Ramos (cell line): ENCODE data around the gene ZBTB4.

Source experiments
- in situ Hi-C: fragments of 300-500 bp; cut with MboI; formaldehyde crosslinking; loops from one replicate; pipeline ENCODE4 v1.14.3; 2022; ENCODE audit warnings: low sequenced_read_pairs; ENCODE audit not compliant: unreplicated experiment

ZBTB4 gene

DNA sequence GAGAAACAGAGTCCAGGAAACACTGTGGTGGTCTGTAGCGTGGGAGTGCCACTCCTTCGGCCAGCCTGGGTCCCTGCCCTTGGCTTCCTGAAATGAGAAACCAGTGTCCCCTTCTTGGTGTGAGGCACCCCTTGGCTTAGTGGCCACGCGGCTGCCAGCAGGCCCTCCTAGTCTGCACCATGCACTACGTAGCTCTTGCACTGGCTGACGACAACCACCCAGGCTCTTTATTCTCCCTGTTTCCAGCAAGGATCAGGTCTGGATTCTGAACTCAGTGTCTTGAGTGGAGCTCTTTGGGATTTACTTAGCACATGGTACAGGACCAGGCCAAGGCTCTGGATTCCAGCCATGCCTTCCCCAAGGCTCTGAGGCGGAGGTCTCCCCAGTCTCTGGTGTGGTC is 51.9 kb downstream of the ZBTB4 start:
- in situ Hi-C loops, result no loop called here

DNA sequence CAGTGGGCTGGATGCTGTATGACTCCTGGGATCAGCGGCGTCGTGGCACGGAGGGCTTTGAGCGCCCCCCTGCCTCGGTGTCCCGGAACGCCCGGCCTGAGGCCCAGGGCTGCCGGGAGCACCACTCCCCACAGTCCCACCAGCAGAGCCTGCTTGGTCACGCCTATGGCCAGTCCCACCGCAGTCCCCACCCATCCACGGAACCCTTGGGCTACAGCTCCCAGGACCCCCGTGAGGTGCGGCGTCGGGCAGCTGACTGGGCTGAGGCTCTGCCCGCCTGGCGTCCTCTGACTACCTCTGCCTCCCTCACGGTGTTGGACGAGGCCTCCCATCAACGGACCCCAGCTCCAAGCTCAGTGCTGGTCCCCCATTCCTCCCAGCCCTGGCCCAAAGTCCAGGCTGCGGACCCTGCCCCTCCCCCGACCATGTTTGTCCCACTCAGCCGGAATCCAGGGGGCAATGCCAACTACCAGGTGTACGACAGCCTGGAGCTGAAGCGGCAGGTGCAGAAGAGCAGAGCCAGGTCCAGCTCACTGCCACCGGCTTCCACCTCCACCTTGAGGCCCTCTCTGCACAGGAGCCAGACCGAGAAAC is 52.4 kb downstream of the ZBTB4 start:
- in situ Hi-C loops, result no loop called here

DNA sequence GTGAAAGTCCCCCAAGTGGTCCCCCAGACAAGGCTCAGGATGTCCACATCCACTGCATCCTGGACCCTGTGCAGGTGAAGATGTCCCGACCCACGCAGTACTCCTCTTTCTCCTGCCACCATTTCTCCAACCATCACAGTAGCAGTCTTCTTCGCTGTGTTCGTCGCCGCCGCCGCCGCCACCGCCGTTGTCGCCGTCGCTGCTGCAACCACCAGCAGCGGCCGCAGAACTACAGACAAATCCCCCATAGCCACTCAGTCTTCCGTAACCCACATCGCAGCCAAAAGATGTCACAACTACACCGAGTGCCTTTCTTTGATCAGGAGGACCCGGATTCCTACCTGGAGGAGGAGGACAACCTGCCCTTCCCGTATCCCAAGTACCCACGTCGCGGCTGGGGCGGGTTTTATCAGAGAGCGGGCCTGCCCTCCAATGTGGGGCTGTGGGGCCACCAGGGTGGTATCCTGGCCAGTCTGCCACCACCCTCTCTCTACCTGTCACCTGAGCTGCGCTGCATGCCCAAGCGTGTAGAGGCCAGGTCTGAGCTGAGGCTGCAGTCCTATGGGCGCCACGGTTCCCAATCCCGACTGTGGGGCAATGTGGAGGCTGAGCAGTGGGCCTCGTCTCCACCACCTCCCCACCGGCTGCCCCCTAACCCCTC is 53.1 kb downstream of the ZBTB4 start:
- in situ Hi-C loops, result no loop called here

DNA sequence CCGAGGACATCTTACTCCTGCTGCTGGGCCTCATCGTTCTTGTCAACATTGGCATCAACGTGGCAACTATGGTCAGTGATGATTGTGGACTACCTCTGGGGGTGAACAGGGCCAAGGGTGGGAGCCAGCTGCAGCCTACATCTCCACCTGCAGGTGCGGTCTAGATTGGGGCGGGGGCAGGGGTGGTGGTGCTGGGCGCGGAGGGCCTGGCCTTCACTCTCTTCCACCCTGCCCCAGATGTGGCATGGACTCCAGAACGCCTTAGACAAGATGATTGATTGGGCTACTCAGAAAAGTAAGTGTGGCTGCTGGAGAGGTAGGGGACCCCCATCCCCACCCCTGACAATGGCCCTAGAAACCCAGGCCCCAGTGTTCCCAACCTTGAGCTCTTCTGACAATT is 53.7 kb downstream of the ZBTB4 start:
- in situ Hi-C loops, result no loop called here

DNA sequence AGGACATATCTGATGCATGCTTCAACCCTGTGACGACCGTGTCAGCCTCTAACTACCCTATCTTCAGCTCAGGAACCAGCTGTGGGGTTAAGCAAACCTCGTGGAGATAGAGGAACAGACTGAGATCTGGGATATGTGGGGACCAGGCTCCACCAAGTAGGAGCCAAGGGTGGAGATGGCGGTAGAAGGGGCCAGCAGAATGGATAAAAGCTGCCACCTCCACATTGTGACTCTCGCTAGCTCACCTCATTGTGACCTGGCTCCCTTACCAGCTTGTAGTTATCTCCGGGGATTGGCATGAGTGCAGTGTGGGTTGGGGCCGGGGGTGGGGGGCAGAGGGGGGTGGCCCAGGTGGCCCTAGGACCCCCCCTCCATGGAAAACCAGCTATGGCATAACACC is 54.1 kb downstream of the ZBTB4 start, which contains the start of gene SPEM2:
Gene SPEM2 (plus strand): TSS at position 301 of the 400 bp plus-strand sequence. CDS start 73 bp downstream, at position 374.
- in situ Hi-C loops, result no loop called here

DNA sequence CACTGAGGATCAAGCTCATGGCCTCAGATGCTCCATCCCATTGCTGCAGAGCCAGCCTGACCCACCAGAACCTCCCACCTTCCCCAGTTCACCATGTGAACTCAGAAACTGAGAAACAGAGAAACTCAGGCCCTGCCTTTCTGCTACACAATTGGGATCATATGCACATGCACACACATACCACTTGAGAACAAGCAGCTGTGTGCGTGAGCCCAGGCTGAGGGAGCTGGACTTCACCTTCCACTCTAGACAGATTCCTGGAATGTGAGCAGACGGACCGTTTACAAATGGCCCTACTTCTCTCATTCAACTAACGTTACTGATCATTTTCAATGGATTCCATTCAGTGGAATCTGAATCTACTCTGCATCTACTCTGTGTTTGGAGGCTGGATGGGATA is 55.8 kb downstream of the ZBTB4 start:
- in situ Hi-C loops, result no loop called here

DNA sequence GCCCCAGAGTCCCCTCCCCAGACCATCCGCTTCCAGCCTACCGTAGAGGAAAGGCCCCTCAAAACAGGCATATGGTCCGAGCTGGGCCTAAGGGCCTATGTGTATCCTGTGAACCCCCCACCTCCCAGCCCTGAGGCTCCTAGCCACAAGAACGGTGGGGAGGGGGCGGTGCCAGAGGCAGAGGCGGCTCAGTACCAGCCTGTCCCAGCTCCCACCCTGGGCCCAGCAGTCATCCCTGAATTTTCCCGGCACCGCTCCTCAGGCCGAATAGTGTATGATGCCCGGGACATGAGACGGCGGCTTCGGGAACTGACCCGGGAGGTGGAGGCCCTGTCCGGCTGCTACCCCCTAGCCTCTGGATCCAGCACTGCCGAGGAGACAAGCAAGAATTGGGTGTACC is 58.2 kb downstream of the ZBTB4 start:
- in situ Hi-C loops, result no loop called here

DNA sequence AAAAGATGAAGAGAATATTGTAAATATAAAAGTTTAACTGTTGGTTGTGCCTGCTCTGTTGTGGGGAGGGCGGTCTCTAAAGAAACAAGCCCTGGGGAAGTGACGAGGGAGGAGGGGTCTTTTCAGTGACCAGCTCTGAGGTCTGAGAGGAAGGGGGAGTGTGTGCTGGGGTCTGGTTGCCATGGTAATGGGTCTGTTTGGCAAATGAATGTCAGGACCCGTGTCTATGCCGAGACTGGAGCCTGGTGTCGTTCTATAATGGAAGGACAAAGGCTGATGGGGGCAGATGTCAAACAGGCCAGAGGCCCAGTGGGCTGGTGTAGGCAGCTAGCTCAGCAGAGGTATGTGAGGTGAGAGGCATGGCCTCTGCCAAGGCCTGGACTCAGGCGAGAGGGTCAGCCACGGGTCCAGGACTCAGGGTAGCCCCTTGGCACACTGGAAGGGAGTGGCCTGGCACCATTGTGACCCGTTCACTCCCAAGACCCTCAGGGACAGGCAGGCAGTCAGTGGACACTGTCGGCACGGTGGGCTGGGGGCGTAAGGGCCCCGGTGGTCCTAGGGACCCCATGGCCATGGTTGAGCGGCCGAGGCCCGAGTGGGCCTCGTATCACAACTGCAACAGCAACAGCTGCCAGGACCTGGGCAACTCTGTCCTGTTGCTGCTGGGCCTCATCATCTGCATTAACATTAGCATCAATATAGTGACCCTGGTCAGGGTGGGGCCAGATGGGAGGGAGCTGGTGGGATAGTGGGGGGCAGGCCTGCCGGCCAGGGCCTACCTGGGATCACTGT is 59.4 kb downstream of the ZBTB4 start, which contains the start of gene SPEM1:
Gene SPEM1 (plus strand): TSS at position 506 of the 792 bp plus-strand sequence. CDS start 61 bp downstream, at position 567.
- in situ Hi-C loops, result no loop called here

DNA sequence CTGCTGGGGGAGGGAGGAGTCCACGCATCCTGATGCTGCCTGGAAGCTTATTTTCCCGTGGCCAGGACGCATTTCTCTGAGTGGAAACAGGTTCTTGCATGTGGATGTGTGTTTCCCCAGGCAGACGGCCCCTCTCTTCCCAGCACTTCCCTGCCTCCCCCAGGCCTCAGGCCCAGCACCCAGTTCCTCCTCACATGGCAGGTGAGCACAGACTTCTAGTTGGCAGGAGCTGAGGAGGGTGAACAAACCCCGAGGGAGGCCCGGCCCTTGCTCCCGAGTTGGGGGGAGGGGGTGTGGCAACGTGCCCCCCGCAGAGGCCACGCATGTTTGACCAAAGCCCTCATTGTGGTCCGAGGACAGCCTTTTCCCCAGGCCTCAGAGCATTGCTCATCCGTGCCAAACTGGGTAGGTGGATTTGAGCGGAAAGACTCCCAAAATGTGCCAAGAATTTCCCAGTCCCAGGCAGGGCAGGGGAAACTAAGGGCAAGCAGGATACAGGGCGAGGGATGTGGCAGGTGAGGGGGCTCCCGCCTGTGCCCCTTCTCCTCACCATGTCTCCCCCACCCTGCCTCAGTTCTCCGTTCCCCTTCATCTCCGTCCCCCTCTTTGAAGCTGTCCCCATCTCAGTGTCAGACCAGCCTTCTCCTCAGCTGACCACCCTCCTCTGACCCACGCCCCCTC is 60.8 kb downstream of the ZBTB4 start:
- in situ Hi-C loops, result no loop called here

DNA sequence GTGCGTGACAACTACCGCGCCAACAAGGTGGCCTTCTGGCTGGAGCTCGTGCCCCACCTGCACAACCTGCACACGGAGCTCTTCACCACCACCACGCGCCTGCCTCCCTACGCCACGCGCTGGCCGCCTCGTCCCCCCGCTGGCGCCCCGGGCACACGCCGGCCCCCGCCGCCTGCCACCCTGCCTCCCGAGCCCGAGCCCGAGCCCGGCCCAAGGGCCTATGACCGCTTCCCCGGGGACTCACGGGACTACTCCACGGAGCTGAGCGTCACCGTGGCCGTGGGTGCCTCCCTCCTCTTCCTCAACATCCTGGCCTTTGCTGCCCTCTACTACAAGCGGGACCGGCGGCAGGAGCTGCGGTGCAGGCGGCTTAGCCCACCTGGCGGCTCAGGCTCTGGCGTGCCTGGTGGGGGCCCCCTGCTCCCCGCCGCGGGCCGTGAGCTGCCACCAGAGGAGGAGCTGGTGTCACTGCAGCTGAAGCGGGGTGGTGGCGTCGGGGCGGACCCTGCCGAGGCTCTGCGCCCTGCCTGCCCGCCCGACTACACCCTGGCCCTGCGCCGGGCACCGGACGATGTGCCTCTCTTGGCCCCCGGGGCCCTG is 62.3 kb downstream of the ZBTB4 start:
- in situ Hi-C loops, result no loop called here

DNA sequence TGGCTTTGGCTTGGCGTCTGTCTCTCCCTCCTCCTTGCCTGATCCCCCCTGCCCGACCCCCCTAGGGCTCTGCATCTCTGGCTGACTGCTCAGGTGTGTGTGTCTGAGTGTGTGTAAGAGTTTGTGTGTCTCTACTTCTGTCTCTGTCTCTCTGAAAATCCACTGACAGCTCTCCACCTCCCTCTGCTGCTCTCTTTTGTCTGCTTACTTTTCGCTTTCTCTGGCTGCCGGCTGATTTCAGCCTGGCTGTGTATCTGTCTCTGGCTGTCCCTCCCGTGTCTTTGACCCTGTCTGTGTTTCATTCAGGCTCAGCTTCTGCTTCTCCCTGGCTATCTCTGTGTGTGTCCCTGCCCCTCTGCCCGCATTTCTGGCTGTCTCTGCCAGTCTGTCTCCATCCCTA is 63.1 kb downstream of the ZBTB4 start:
- in situ Hi-C loops, result no loop called here

DNA sequence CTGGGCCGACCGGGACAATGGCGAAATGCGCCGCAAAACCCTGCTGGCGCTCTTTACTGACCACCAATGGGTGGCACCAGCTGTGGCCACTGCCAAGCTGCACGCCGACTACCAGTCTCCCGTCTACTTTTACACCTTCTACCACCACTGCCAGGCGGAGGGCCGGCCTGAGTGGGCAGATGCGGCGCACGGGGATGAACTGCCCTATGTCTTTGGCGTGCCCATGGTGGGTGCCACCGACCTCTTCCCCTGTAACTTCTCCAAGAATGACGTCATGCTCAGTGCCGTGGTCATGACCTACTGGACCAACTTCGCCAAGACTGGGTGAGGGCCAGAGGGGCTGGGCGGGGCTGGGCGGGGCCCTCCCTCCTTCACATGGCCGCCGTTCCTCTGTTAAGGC is 63.6 kb downstream of the ZBTB4 start:
- in situ Hi-C loops, result no loop called here

DNA sequence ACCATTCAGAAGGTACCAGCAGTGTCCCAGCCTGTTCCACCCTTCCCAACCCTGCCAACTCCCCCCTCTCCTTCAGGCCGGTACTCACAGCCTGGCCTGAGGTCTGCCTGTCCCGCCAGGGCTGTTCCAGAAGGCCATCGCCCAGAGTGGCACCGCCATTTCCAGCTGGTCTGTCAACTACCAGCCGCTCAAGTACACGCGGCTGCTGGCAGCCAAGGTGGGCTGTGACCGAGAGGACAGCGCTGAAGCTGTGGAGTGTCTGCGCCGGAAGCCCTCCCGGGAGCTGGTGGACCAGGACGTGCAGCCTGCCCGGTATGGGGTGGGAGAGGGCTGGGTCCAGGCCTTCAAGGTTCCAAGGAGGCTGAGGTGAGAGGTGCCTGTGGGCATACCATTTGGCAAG is 64.6 kb downstream of the ZBTB4 start:
- in situ Hi-C loops, result no loop called here

DNA sequence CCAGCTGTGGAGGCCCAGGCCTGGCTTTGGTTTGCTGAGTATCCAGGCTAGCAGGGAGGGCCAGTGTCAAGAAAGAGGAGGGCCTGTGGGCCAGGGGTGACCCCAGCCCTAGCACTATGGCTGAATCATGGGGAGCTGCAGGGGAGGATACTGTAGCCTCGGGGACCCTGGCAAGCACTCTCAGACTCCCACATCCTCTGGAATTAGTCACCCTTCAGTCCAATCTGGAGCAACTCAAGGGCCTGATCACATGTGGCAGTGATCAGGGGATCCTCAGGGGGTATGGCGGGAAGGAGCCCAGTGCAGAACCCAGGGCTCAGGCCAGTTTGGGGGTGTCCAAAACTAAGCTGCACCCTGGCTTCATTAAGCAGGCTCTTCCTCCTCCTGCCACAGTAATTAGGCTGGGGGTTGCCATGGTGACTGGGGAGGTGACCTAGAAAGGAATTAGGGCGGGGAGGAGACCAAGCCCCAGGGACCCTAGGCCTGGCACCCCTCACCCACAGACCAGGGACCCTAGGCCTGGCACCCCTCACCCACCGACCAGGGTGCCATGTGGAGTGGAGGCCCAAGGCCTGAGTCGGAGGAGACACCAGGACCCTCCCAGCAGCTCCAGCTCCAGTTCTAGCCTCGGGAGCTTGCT is 66.0 kb downstream of the ZBTB4 start:
- in situ Hi-C loops, result no loop called here

DNA sequence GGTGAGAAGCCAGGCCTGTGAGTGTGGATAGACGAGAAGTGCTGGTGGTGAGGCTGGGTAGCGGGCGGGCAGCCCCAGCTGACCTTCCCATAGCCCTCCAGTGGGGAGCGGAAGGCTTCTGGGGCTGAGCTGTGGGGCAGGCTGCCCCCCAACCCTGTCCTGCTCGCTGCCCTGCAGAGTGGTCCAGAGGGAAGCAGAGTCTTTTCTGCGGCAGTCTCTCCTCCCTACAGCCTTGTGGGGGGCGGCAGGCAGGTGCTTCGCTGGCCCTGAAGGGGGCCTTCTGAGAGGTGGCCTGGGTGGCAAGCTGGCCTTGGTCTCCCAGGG is 68.0 kb downstream of the ZBTB4 start:
- in situ Hi-C loops, result no loop called here

DNA sequence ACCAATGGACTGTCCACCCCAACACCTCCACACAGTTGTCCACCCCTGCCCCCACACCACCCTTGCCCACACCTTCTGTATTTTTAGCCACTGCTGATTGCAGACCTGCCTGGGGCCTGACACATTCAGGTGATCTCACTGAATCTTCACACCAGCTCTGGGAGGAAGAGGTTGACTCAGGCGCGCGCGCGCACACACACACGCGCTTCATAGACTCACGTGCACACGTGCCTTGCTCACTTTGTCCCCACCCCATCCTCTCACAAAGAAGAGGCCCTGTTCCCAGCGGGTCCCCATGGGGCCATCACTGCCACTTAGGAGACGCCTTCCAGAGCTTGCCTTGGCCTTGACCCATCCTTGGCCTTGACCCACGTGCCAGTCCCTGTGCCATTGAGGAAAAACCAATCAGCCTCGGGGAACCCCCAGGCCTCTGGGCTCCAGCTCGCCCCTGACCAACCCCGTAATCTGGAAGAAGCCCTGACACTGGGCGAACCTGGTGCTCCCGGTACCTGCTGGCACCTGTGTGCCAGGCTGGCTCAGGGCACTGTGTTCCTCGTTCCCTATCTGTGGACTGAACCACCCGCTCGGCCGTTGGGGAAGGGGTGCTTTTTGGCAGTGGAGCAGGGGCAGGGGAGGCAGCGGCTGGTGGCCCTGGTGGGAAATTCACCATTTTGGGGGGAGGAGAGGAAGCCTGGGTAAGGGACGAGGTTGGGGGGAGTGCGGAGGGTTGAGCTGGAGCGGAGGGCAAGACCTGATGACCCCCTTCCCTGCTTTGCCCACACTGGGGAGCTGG is 68.6 kb downstream of the ZBTB4 start:
- in situ Hi-C loops, result no loop called here

DNA sequence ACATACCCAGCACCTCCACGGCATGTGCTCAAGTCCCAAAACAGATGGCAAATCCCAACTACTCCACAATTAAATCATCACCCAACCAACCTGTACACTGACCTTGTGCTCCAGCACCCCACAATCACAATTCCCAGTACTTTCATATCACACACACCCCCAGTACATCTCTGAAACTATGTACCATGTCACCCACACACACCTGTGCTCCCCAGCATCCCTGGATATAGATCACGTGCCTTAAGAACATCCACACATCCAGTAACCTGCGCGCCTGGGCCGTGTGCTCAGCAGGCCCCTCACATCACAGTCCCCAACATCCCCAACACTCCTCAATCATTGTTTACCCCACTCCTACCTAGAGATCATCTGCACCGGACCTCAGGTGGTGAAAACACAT is 69.7 kb downstream of the ZBTB4 start:
- in situ Hi-C loops, result no loop called here
